Endodermal cell (in vitro differentiated cells): ENCODE data around the gene SLC22A1. TPM values are rescaled to one million over a fixed set of nuclear protein-coding genes. Genes with fewer than 3 reads are reported as not detected.
A peak's percentile ranks its signal among the peaks of the same experiment; 100 is the strongest.

Experiments used
- DNase-seq: peaks from one replicate; pipeline ENCODE4 v3.0.0-alpha.2; 2017
- H3K27ac ChIP-seq: 2 replicates; pipeline ENCODE4 v1.5.1; 2013; ENCODE audit warnings: mild to moderate bottlenecking, low read depth, low read length, moderate library complexity
- H3K27me3 ChIP-seq: 2 replicates; pipeline ENCODE4 v1.6.1; 2013; ENCODE audit warnings: mild to moderate bottlenecking, low read length, moderate library complexity; ENCODE audit not compliant: insufficient read depth, control insufficient read depth, poor library complexity, severe bottlenecking
- H3K36me3 ChIP-seq: 2 replicates; pipeline ENCODE4 v1.7.0; 2013; ENCODE audit warnings: mild to moderate bottlenecking, low read length, moderate library complexity; ENCODE audit not compliant: control insufficient read depth, insufficient read depth
- H3K4me1 ChIP-seq: one replicate; pipeline ENCODE4 v1.7.0; 2013; ENCODE audit warnings: low read length; ENCODE audit not compliant: control insufficient read depth, insufficient read depth
- H3K4me3 ChIP-seq: 2 replicates; pipeline ENCODE4 v1.5.1; 2013; ENCODE audit warnings: mild to moderate bottlenecking, low read length, moderate library complexity
- H3K9ac ChIP-seq: 2 replicates; pipeline ENCODE4 v1.6.1; 2013; ENCODE audit warnings: mild to moderate bottlenecking, low read length, moderate library complexity; ENCODE audit not compliant: poor library complexity, severe bottlenecking; ENCODE audit errors: extremely low read depth
- H3K9me3 ChIP-seq: 2 replicates; pipeline ENCODE4 v1.6.1; 2013; ENCODE audit warnings: mild to moderate bottlenecking, low read length, moderate library complexity; ENCODE audit not compliant: control insufficient read depth
- H3K27ac Mint-ChIP-seq: 2 replicates; pipeline ENCODE4 v1.8.0; 2020; ENCODE audit warnings: mixed read lengths
- H3K27me3 Mint-ChIP-seq: 2 replicates; pipeline ENCODE4 v1.8.0; 2021; ENCODE audit warnings: mild to moderate bottlenecking, mixed read lengths; ENCODE audit not compliant: insufficient read depth
- H3K36me3 Mint-ChIP-seq: 2 replicates; pipeline ENCODE4 v1.8.0; 2020; ENCODE audit warnings: low read depth, mixed read lengths
- H3K4me1 Mint-ChIP-seq: 2 replicates; pipeline ENCODE4 v1.8.0; 2020; ENCODE audit warnings: mixed read lengths
- H3K4me3 Mint-ChIP-seq: 2 replicates; pipeline ENCODE4 v1.8.0; 2020; ENCODE audit warnings: mild to moderate bottlenecking, moderate library complexity, mixed read lengths
- H3K9me3 Mint-ChIP-seq: 2 replicates; pipeline ENCODE4 v1.8.0; 2020; ENCODE audit warnings: mild to moderate bottlenecking, mixed read lengths
- WGBS, 2 experiments: methylation state at CpG; one replicate each; pipeline versions ENCODE4 v1.1.5 to v1.1.7; 2013; ENCODE audit warnings: missing lambda C conversion rate in 2 of 2, mixed read lengths in 1 of 2; ENCODE audit not compliant: insufficient coverage in 1 of 2, insufficient read length in 1 of 2; 5-methylcytosine and 5-hydroxymethylcytosine counted together
- total RNA-seq, 2 donors: library from RNA; stranded (reverse); fragmentation: NEBNext Ultra II Directional in 1 of 2; extraction: Animal tissue kit (Norgen Biotek cat#: 25700) in 1 of 2; gene quantifications; 2 replicates in 1 of 2; 3 replicates in 1 of 2; pipeline ENCODE4 v1.2.1, GENCODE V29; 2021
- TF ChIP-seq, protein P1 (sequence below): fragments of 200-600 bp; sonication (generic); conservative IDR thresholded peaks from 2 replicates; pipeline ENCODE4 v1.5.0; 2021; ENCODE audit warnings: antibody characterized with exemption, mild to moderate bottlenecking

SLC22A1 gene
- total RNA-seq, 2 donors from 2014 or later, result 1.0 TPM; not detected in 1

DNA sequence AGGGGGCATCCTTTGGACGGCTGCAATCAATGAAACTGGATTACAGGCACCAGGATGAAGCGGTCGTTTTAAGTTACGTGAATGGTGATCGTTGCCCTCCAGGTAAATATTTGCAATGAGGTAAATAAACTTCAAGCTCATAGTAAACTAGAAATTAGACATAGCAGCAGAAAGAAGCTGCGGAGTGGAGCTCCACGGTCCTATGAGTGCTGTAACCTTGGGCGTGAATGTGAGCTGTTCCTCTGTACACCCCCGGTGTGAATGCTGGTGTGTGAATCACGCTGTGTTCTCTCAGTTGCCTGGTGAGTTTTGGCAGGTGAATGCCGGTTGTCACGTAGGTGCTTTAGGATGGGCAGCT is 42.0 kb upstream of the SLC22A1 start:
- peaks cover 15% of the 10 kb centered on the region for H3K9me3 Mint-ChIP-seq
- peaks cover 92% of the 10 kb centered on the region for H3K36me3 Mint-ChIP-seq
- H3K4me3 Mint-ChIP-seq, result no peak overlapping the region
- Histone ChIP-seq H3K9me3 (peaks cover 9% of the 10 kb centered on the region), H3K9ac (no peak overlapping the region), H3K27me3 (no peaks in the 10 kb centered on the region), H3K36me3 (peaks cover 76% of the 10 kb centered on the region), H3K4me3 (no peak overlapping the region), H3K27ac (no peak overlapping the region), H3K4me1 (no peaks in the 10 kb centered on the region)
- TF ChIP-seq, protein P1, sequence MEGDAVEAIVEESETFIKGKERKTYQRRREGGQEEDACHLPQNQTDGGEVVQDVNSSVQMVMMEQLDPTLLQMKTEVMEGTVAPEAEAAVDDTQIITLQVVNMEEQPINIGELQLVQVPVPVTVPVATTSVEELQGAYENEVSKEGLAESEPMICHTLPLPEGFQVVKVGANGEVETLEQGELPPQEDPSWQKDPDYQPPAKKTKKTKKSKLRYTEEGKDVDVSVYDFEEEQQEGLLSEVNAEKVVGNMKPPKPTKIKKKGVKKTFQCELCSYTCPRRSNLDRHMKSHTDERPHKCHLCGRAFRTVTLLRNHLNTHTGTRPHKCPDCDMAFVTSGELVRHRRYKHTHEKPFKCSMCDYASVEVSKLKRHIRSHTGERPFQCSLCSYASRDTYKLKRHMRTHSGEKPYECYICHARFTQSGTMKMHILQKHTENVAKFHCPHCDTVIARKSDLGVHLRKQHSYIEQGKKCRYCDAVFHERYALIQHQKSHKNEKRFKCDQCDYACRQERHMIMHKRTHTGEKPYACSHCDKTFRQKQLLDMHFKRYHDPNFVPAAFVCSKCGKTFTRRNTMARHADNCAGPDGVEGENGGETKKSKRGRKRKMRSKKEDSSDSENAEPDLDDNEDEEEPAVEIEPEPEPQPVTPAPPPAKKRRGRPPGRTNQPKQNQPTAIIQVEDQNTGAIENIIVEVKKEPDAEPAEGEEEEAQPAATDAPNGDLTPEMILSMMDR, result no peak
- no peaks in the 10 kb centered on the region for H3K27me3 Mint-ChIP-seq
- DNase-seq, result no peak
- no peak overlapping the region for H3K27ac Mint-ChIP-seq
- H3K4me1 Mint-ChIP-seq, result no peaks in the 10 kb centered on the region
- WGBS, 2 experiments, result 95 to 99% methylated on average over 10 to 12 of the region's 12 CpGs

DNA sequence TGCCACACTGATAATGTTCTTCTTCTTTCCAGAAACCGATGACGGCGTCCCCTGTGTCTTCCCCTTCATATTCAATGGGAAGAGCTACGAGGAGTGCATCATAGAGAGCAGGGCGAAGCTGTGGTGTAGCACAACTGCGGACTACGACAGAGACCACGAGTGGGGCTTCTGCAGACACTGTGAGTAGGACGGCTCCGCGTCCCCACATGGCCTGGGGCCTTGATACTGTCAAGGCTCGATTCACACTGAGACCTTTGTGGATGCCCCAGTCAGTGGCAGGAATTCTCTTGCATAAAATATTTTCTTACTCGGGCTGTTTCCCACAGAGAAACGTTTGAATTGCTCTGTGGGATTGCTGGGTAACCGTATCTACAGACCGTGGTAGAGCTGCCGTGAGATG is 41.5 kb upstream of the SLC22A1 start:
- Histone ChIP-seq H3K4me3 (no peak overlapping the region), H3K36me3 (peaks cover 78% of the 10 kb centered on the region), H3K27me3 (no peaks in the 10 kb centered on the region), H3K9me3 (peaks cover 9% of the 10 kb centered on the region), H3K4me1 (no peaks in the 10 kb centered on the region), H3K27ac (no peak overlapping the region), H3K9ac (no peak overlapping the region)
- H3K36me3 Mint-ChIP-seq, result peaks cover 93% of the 10 kb centered on the region
- no peak overlapping the region for H3K4me3 Mint-ChIP-seq
- DNase-seq, result no peak
- no peak overlapping the region for H3K27ac Mint-ChIP-seq
- no peaks in the 10 kb centered on the region for H3K27me3 Mint-ChIP-seq
- no peaks in the 10 kb centered on the region for H3K4me1 Mint-ChIP-seq
- peaks cover 15% of the 10 kb centered on the region for H3K9me3 Mint-ChIP-seq
- WGBS, 2 experiments, result 95 to 97% methylated on average over 17 of the region's 17 CpGs
- TF ChIP-seq, protein P1, result no peak

DNA sequence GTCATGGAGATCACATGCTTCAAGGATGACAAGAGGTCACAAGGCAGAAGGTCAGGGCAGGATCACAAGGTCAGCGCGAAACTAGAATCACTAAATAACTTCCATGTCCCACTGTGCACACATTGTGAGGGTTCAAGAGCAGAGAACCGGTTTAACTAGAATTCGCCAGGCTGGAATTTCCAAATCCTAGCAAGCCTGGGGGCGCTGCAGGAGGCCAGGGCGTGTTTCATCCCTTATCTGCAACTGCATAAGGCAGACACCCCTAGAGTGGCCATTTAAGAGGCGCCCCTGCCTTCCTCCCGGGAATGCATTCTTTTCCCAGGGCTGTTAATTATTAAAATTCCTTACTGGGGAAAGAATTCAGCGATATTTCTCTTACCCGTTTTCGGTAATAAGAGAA is 40.2 kb upstream of the SLC22A1 start:
- Mint-ChIP-seq H3K27ac (no peak overlapping the region), H3K4me1 (no peaks in the 10 kb centered on the region), H3K36me3 (peaks cover 95% of the 10 kb centered on the region), H3K4me3 (no peak overlapping the region), H3K9me3 (peaks cover 15% of the 10 kb centered on the region), H3K27me3 (no peaks in the 10 kb centered on the region)
- Histone ChIP-seq H3K4me1 (no peaks in the 10 kb centered on the region), H3K9me3 (peaks cover 9% of the 10 kb centered on the region), H3K27ac (no peak overlapping the region), H3K4me3 (no peak overlapping the region), H3K9ac (no peak overlapping the region), H3K27me3 (no peaks in the 10 kb centered on the region), H3K36me3 (peaks cover 82% of the 10 kb centered on the region)
- peak; percentile 44 for DNase-seq
- TF ChIP-seq, protein P1, result no peak
- WGBS, 2 experiments, result 95 to 98% methylated on average over 9 to 11 of the region's 11 CpGs
